Ishikawa (cell line): ENCODE data around the gene RAP1GAP2.

ENCODE experiments used
- CEBPB ChIP-seq: IDR thresholded peaks from 2 replicates; pipeline ENCODE4 v1.6.1; 2012
- CREB1 ChIP-seq: IDR thresholded peaks from 2 replicates; pipeline ENCODE4 v1.6.1; 2012; ENCODE audit warnings: low read depth
- EGR1 ChIP-seq: IDR thresholded peaks from 2 replicates; pipeline ENCODE4 v1.6.1; 2012
- EP300 ChIP-seq: IDR thresholded peaks from 2 replicates; pipeline ENCODE4 v1.6.1; 2012; ENCODE audit warnings: borderline replicate concordance
- FOXM1 ChIP-seq: IDR thresholded peaks from 2 replicates; pipeline ENCODE4 v1.6.1; 2012; ENCODE audit warnings: low read depth, borderline replicate concordance
- NFIC ChIP-seq: IDR thresholded peaks from 2 replicates; pipeline ENCODE4 v1.6.1; 2012
- RAD21 ChIP-seq: IDR thresholded peaks from 2 replicates; pipeline ENCODE4 v1.6.1; 2012; ENCODE audit warnings: low read depth
- REST ChIP-seq: IDR thresholded peaks from 2 replicates; pipeline ENCODE4 v1.6.1; 2012; ENCODE audit warnings: low read depth, mild to moderate bottlenecking
- TAF1 ChIP-seq: IDR thresholded peaks from 2 replicates; pipeline ENCODE4 v1.6.1; 2012; ENCODE audit warnings: low read depth, mild to moderate bottlenecking
- TCF12 ChIP-seq: IDR thresholded peaks from 2 replicates; pipeline ENCODE4 v1.6.1; 2012; ENCODE audit warnings: low read depth
- TEAD4 ChIP-seq: IDR thresholded peaks from 2 replicates; pipeline ENCODE4 v1.6.1; 2012
- USF1 ChIP-seq: IDR thresholded peaks from 2 replicates; pipeline ENCODE4 v1.6.1; 2012
- YY1 ChIP-seq: IDR thresholded peaks from 2 replicates; pipeline ENCODE4 v1.6.1; 2012; ENCODE audit warnings: low read depth
- ZBTB7A ChIP-seq: IDR thresholded peaks from 2 replicates; pipeline ENCODE4 v1.6.1; 2012; ENCODE audit warnings: low read depth
- TF ChIP-seq, protein P1 (sequence below): IDR thresholded peaks from 2 replicates; pipeline ENCODE4 v1.6.1; 2012

Gene RAP1GAP2

GRCh38 chr17:2844416-2844815 lies 48.2 kb downstream of the RAP1GAP2 start:
- no peak for TF ChIP-seq EGR1
- TF ChIP-seq REST, result no peak
- TF ChIP-seq, protein P1, sequence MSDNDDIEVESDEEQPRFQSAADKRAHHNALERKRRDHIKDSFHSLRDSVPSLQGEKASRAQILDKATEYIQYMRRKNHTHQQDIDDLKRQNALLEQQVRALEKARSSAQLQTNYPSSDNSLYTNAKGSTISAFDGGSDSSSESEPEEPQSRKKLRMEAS, result no peak
- TF ChIP-seq TEAD4, result no peak

GRCh38 chr17:2847381-2848333 lies 51.4 kb downstream of the RAP1GAP2 start:
- no peak for TF ChIP-seq YY1
- TF ChIP-seq CREB1, result no peak
- TF ChIP-seq USF1, result no peak
- TF ChIP-seq ZBTB7A, result no peak
- TF ChIP-seq EGR1, result no peak
- no peak for TF ChIP-seq RAD21
- TF ChIP-seq TEAD4, result no peak
- no peak for TF ChIP-seq FOXM1
- no peak for TF ChIP-seq NFIC
- no peak for TF ChIP-seq REST
- no peak for TF ChIP-seq TAF1
- TF ChIP-seq, protein P1, result no peak
- TF ChIP-seq EP300, result no peak
- no peak for TF ChIP-seq CEBPB
- no peak for TF ChIP-seq TCF12

DNA sequence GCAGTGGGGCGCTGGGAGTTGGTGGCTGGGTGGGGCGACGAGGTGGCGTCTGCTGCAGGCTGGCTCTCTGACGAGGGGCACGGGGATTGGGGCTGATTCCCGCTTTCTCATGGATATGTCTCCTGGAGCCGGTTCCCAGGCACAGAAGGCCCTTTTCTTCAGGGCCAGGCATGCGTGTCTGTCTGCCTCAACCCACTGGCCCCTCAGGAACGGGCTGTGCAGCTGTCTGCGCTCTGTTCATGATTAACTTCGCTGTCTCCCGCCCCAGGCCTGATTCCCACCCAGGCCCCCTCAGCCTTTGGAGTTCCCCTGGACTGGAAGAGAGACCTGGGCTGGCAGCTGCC lies 53.1 kb downstream of the RAP1GAP2 start:
- TF ChIP-seq NFIC, result no peak
- TF ChIP-seq RAD21, result no peak
- no peak for TF ChIP-seq TEAD4

GRCh38 chr17:2850991-2851390 lies 54.8 kb downstream of the RAP1GAP2 start:
- TF ChIP-seq USF1, result no peak
- TF ChIP-seq NFIC, result no peak
- no peak for TF ChIP-seq RAD21
- no peak for TF ChIP-seq ZBTB7A
- no peak for TF ChIP-seq EGR1
- no peak for TF ChIP-seq CEBPB
- TF ChIP-seq TAF1, result no peak
- TF ChIP-seq EP300, result no peak
- no peak for TF ChIP-seq CREB1
- no peak for TF ChIP-seq TCF12
- TF ChIP-seq REST, result no peak
- TF ChIP-seq, protein P1, result no peak
- TF ChIP-seq TEAD4, result no peak
- no peak for TF ChIP-seq FOXM1
- no peak for TF ChIP-seq YY1
